GM19467 (cell line): ENCODE results near the gene TPBG.
A peak's percentile ranks its signal among the peaks of the same experiment; 100 is the strongest.
"Not testable (repeated sequence)": the region's sequence is repeated elsewhere in the genome, so short reads cannot be mapped to it uniquely, and the experiment has no call there.

Source experiments
- ATAC-seq: cut with Tn5 transposase; IDR thresholded peaks from one replicate; pipeline ENCODE4 v1.9.1; 2021; ENCODE audit warnings: mild to moderate bottlenecking, moderate library complexity; ENCODE audit not compliant: unreplicated experiment

TPBG gene

DNA sequence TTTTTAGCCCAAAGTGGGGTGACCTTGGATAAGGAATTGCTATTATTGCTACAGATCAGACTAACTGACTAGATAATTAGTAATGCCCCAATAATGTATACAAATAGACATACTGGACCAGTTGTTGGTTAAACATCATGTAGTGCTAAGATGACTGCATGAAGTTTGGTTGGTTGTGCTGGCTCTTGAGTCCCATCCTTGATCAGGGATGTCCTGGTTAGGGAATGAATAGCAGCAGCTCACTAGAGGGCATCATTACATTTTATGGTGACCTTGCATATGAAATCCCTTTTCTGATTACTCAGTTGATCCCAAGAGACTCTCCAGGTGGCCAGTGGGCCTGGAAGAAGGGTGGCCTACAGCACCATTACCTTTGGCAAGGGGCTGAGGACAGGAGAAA lies 10.9 kb downstream of the TPBG start:
- ATAC-seq: no peak

DNA sequence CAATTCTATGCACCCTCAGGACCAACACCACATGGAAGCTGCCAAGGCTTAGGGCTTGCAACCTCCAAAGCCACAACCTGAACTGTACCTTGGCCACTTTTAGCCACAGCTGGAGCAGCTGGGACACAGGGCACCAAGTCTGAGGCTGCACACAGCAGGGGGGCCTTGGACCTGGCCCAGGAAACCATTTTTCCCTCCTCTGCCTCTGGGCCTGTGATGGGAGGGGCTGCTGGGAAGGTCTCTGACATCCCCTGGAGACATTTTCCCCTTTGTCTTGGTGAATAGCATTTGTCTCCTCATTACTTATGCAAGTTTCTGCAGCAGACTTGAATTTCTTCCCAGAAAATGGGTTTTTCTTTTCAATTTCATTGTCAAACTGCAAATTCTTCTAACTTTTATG lies 13.0 kb downstream of the TPBG start:
- ATAC-seq: no peak

GRCh38 chr6:82380566-82381185 lies 17.1 kb downstream of the TPBG start:
- no peak for ATAC-seq

DNA sequence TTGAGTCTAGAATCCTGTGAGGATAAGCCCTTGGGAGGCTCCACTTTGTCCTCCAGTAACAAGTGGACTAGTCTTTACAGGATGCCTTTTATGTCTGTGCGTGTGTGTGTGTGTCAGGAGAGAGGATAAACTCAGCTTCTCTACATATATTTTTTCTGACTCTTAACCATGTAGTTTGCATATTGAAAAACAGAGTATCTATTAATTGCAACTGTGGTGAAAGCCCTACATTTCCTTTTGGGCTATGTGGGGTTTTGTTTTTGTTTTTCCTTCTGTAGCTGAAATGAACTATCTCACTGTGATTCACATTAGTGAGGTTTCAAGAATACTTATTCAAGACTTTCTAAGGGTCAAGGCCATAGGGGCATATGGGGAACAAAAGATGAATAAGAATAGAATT lies 17.7 kb downstream of the TPBG start:
- ATAC-seq: peak; percentile 71

- no peak for ATAC-seq
Measured at GRCh38 chr6:82385102-82385501, 21.5 kb downstream of the TPBG start.

DNA sequence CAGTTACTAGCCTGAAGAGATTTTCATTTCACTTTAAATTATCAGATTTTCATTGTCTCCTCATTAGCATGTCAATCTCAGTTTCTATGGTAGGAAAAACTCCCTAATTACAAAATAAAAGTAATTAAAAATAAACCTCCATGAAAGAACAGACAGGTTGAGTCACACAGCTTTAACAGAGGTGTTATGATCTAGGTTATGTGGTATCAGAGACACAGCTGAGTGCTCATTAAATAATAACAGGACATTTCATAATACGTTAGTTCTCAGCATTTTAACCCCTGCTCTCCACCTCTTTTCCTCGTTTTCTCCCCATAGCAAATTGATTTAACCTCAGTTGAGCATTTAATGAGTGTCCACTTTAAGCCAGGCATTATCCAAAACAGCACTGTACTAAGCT lies 21.9 kb downstream of the TPBG start:
- no peak for ATAC-seq

GRCh38 chr6:82385961-82386360 lies 22.3 kb downstream of the TPBG start:
- ATAC-seq: no peak

GRCh38 chr6:82394770-82395169 lies 31.2 kb downstream of the TPBG start:
- ATAC-seq: not testable (repeated sequence)

GRCh38 chr6:82396964-82397751 lies 33.5 kb downstream of the TPBG start:
- no peak for ATAC-seq

GRCh38 chr6:82397962-82398692 lies 34.5 kb downstream of the TPBG start:
- ATAC-seq: no peak

- ATAC-seq: no peak
Measured at GRCh38 chr6:82408952-82409431, 45.4 kb downstream of the TPBG start.

DNA sequence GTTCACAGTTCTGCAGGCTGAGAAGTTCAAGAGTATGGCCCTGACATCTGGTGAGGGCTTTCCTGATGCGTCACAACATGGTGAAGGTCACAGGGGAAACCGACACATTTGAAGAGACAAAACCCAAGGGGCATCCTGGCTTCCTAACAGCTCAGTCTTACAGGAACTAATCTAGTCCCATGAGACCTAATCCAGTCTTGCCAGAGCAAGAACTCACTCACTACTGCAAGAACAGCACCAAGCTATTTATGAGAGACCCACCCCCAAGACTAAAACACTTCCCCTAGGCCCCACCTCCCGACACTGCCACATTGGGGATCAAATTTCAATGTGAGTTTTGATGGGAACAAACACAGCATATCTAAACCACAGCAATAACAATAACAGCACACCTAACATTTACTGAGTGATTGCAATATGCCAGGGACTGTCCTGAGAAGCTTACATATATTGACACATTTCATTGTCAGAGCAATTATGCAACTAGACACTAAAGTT lies 46.6 kb downstream of the TPBG start:
- ATAC-seq: no peak

DNA sequence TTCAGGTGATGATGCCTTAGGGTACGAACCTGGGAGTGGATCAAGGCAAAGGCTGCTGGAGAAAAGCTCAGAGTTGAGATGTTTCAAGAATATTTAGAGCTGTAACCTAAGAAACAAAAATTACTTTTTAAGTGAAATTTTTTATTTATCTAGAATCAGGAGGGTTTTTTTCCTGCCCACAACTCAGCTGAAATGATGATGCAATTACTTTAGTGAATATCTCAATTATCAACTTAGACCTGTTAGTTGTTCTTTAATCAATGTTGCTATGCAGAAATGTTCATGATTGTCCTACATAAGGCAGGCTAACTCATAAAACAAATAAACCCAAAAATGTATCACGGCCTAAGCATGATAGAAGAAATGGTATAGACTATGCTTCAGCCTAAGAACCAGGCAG lies 50.3 kb downstream of the TPBG start:
- no peak for ATAC-seq

DNA sequence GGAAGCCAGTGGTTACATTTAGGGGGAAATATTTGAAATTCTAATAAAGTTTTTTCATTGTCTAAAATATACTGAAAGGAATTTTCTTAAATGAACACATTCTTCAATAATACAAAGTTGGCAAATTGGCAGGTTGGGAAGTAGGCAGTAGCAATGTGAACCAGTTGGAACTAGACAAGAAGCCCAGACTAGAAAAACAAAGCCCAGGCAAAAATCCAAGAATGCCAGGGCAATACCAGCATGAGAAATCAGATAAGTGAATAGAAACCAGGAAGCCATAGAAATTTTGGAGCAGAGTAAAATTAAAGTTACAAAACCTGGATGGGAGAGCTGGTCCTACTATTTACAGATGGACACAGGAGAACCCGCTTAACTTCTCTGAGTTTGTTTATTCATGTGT lies 52.2 kb downstream of the TPBG start:
- ATAC-seq: no peak

DNA sequence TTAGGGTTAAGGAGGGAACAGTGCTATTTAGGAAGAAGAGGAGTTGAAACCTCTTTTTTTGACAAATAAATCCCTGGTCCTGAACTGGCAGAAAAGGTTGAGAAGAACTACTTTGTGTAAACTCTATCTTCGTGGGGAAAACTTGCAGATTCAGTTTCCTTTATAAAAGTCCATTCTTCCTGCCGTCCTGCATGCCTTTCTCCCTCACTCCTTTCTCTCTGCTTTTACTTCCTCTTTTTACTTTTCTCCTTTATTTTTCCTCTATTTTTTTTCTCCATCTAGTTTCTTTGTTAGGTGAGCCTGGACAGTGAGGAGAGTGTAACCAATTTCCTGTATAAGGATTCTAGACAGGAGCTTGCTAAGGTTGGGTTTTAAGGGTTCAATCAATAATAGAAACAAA lies 52.7 kb downstream of the TPBG start:
- ATAC-seq: no peak
